GM21447 (cell line): ENCODE data around the gene PIKFYVE.
A peak's percentile ranks its signal among the peaks of the same experiment; 100 is the strongest.
"Not testable (repeated sequence)": the region's sequence is repeated elsewhere in the genome, so short reads cannot be mapped to it uniquely, and the experiment has no call there.

ENCODE experiments used
- ATAC-seq: cut with Tn5 transposase; IDR thresholded peaks from one replicate; pipeline ENCODE4 v1.9.1; 2021; ENCODE audit not compliant: unreplicated experiment

The PIKFYVE gene

DNA sequence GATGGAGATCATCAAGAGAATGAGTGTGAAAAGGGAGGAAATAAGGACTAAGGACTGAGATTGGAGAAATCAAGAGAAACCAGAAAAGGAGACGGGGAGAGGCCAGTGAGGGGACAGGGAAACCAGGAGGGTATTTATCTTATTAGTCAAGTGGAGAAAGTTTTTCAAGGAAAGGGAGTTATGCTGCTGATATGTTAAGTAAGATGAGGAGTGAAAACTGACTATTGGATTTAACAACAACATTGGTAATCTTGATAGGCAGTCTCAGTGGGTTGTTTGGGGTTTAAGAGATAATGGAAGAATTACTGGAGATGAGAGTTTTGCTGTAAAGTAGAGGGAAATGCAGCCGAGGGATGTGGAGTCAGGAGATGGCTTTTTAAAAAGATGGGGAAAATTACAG lies 30.6 kb downstream of the PIKFYVE start:
- no peak for ATAC-seq

DNA sequence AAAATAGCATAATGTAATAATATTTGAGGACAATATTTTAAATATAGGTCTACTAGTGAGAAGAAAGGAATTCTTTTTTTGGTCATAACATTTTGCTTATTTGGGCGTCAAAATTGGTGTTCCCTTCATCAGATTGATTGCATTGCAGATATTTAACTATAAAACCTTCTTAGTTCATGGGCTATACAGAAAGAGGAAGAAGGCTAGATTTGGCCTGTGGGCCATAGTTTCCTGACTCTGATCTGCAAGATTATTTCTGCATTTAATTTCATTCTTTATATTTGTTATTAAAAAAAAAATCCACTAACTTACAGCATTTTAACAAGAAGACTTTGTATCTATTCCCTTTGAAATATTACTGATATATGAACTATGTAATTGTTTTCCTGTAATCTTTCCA lies 31.9 kb downstream of the PIKFYVE start:
- ATAC-seq, result no peak

DNA sequence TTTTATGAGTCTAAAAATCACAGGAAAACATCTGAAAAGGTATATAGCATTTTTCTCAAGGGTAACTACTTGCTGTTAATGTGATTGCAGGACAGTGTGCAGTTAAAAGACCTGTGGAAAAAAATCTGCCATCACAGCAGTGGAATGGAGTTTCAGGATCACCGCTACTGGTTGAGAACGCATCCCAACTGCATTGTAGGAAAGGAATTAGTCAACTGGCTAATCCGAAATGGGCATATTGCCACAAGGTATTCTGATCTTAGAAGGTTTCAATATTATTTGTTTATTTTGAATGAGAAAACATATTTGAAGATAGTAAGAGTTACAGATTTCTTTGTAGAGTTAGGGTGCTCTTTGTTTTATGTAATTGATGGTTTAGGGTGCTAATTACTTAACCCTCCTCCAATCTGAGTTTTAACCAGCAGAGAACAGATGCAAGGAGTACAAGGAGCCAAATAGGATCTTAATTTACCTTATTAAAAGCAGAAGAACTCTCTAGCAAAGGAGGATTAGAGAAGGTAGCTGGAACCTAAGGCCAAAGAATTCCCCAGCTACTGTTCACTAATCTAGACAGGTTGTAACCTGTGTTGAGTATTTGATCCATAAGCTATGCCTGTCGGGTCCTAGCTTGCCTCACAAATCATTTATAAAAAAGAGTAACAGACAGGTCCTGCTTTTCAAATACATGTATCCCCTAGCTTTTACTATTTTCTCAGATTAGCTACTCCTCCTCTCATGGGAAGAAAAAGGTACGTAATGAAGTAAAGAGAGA lies 35.0 kb downstream of the PIKFYVE start:
- ATAC-seq, result no peak

DNA sequence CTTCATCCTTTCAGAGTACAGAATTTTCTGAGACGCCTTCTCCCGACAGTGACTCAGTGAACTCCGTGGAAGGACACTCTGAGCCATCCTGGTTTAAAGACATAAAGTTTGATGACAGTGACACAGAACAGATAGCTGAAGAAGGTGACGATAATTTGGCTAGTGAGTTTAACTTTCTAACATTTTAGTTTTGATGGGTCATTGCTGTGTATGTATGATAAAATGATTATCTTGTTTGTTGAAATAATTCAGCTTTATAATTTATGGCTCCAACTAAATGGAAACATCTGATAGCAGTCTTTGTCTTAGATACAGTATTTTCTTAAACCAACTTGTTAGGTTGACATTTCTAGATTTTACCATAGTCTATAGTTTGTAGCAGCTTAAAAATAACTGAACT lies 38.1 kb downstream of the PIKFYVE start:
- ATAC-seq, result no peak

DNA sequence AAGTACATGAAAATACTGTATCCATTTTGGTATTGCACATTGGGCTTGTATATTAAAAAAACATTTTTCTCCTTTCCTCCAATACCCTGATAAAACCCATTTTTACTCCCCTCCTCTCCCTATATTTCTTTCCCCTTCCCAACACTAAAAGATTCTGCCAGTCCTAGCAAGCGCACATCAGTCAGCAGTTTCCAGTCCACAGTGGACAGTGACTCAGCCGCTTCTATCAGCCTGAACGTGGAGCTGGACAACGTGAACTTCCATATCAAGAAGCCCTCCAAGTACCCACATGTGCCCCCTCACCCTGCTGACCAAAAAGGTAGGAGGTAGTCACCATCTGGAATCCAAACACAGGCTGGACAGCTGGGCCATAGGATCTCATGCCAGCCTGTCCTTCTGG lies 38.6 kb downstream of the PIKFYVE start:
- no peak for ATAC-seq

DNA sequence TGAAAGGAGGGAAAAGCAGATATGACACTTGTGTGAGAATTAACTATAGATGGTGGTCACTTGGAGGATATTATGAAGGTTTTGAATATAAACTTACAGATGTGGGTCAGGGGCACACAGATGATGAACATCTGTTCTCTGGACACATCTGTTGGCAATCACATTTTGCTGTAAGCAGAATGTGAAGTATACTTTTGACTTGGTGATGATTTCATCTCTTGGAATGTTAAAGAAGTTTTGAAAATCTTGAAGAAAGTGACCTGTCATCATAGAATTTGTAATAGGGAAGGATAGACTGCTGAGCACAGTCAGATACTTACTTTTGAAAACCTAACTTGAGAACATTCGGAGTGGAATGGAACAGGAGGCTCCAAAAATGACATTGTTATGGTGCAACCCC lies 40.2 kb downstream of the PIKFYVE start:
- no peak for ATAC-seq

DNA sequence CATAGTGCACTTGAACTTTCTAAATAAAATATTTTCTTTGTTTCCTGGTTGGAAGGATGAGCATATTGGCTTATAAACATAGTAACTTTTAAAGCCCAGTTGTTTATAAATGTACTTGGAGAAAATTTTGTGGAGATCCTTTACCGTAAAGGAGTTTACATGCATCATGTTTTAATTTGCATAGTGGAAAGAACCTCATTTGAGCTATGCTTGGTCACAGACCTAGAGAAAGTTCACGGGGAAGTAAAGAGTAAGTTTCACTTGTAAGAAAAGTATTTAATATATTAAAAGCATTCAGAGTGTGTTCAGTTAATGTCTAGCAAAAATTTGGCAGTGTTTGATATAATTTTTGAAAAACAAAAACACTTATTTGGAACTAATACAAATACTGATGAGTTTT lies 45.3 kb downstream of the PIKFYVE start:
- peak; percentile 59 for ATAC-seq

DNA sequence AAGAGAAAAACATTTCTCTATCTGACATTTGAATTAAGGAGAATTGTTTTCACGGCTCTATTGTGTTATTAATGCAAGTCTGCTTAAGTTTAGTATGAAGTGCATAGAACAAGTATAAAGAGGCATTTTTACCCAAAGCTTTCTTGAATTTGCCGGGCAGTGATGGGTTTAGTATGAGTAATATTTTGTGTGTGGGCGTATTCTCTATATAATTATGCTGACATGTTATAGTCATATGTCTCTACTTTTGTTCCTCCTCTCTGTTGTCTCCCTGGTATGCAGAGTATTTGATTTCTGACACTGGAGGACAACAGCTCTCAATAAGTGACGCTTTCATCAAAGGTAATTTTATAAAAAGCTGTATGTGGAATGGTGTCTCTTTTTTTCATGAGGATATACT lies 45.9 kb downstream of the PIKFYVE start:
- peak; percentile 47 for ATAC-seq

DNA sequence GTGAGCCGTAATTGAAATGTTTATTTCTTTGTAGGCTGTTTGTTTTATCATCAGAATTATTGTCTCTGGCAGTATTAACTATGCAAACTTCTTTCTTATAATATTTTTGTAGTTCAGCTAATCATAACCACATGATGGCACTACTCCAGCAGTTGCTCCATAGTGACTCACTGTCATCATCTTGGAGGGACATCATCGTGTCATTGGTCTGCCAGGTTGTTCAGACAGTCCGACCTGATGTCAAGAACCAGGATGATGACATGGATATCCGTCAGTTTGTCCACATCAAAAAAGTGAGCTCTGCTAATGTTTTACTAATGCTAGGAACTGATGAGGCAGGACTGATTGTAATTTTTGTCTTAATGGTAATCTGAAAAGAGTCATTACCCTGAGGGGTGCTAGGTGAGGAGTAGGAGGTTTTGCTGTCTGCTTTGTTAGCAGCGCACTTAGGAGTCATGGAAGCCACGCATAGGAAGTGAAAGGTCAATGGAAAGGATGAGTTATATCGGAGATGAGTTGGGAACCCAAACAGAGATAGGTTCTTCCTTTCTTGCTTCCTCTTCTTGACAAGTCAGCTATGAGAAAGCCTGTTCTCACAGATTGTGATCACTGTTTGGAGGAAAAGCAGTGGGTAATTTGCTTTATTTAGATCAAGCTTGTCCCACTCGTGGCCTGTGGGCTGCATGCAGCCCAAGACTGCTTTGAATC lies 49.2 kb downstream of the PIKFYVE start:
- ATAC-seq, result peak; percentile 56

DNA sequence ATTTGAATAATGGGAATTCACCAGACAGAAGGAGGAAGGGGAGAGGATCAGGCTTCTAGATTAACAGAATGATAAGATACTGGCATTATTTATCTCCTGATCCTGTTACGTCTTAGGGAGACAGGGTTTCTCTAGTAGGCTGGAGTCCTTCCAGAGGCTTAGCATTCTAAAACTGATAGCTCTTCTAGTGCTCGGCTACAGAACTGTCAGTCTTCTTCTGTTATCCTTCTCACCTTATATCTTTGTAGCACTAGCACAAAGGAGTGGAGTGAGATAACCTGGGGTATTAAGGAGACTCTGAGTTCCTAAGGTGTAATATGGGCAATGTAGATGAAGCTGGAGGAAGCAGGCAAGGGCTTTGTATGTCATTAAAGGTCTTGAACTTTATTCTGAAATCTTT lies 52.1 kb downstream of the PIKFYVE start:
- ATAC-seq, result no peak

DNA sequence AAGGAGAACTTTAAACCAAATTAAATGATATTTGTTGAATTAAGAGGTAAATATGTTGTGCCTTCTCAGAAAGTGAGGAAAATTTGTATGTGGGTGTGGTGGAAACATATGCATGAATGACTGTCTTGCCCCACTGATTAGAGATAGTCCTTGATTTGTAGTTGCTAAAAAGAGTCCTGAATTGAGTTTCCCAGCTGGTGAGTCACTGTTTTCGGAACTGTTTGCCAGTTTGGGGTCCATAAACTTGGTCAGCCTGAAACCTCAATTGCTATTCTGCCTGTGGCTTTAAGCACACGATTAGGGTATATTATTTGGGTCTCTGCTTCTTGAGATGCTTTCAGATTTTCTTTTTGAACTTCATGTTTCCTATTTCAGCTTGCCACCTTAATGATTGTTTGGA lies 53.3 kb downstream of the PIKFYVE start:
- no peak for ATAC-seq

DNA sequence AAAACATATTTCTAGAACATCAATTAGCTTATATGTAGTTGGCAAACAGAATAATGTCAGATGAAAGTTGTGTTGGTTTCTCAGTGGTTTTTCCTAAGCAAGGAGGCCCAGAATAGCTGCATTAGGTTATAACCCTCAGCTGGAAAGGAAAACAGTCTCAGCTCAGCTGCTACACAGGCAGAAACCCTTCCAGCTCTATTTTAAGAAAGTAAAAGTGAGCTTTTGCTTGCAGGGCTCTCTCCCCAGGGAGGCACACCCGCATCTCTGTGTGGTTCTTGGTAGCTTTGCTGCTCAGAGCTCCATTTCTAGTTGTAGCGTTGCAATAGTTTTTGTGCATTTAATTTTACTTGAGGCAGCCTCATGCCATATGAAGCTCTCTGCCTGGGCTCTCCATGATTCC lies 54.6 kb downstream of the PIKFYVE start:
- ATAC-seq, result peak; percentile 96

DNA sequence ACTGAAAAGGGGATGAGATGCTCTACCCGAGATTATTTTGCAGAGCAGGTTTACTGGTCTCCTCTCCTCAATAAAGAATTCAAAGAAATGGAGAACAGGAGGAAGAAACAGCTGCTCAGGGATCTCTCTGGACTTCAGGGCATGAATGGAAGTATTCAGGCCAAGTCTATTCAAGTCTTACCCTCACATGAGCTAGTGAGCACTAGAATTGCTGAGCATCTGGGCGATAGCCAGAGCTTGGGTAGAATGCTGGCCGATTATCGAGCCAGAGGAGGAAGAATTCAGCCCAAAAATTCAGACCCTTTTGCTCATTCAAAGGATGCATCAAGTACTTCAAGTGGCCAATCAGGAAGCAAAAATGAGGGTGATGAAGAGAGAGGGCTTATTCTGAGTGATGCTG lies 60.0 kb downstream of the PIKFYVE start:
- no peak for ATAC-seq

DNA sequence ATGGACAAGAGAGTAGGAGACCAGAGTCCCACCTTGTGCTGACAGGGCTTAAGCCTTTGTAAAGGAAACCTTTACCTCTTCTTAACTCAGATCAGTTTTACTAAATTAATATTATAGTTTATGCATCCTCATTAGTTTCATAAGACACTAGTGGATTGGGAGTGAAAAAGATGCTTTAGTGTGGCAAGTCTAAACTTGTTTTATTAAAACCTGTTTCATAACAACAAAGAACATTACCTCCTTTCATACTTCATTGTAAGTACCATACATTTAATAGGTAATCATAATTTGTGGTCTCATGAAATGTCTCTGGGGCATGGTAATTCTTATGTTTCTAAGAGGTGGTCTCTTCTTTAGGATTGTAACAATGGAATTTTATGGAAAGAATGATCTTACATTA lies 63.4 kb downstream of the PIKFYVE start:
- ATAC-seq, result no peak

DNA sequence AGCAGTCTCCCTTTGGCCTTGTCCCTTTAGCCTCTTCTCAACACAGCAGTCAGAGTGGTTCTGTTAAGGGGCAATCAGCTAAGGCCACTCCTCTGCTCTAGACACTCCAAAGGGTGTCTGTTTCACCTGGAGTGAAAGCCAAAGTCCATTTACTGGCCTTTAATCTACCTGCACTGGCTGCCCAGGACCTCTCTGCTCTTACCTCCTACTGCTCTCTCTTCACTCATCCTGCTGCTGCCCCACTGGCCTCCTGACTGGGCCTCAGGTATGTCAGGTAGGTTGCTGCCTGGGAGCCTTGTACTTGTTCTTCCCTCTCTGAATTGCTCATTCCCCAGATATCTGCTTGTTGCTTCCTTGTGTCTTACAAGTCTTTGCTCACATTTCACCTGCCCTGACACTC lies 68.2 kb downstream of the PIKFYVE start:
- no peak for ATAC-seq

DNA sequence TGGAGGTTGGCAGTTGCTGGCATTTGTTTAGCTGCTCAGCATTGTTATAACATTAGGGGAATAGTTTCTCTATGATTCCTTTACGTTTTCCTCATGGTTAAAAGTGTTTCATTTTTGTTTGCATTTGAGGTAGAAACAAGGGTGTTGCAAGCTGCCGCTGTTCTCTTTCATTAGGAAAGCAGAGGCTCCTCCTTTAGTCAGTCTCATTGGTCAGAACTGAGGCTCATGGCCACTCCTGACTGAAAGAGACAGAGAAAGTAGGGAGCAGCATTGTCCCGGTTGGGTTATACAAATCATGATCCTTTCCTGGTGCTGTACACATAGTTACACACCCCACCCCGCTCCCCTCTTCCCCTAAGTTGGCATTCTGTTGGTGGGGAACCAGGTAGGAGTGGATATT lies 80.7 kb downstream of the PIKFYVE start:
- no peak for ATAC-seq

DNA sequence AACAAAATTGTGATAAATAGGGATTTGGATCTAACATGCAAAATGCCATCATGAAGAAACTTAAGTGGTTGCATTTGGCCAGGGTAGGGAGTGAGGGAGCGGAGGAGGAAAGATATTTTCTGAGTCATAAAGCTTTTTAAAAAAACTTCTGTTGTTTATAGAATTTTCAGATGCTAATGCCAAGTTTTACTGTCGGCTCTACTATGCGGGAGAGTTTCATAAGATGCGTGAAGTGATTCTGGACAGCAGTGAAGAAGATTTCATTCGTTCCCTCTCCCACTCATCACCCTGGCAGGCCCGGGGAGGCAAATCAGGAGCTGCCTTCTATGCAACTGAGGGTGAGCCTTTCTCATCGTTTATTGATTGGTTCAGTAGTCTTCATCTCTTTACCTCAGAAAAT lies 84.6 kb downstream of the PIKFYVE start:
- ATAC-seq, result no peak

DNA sequence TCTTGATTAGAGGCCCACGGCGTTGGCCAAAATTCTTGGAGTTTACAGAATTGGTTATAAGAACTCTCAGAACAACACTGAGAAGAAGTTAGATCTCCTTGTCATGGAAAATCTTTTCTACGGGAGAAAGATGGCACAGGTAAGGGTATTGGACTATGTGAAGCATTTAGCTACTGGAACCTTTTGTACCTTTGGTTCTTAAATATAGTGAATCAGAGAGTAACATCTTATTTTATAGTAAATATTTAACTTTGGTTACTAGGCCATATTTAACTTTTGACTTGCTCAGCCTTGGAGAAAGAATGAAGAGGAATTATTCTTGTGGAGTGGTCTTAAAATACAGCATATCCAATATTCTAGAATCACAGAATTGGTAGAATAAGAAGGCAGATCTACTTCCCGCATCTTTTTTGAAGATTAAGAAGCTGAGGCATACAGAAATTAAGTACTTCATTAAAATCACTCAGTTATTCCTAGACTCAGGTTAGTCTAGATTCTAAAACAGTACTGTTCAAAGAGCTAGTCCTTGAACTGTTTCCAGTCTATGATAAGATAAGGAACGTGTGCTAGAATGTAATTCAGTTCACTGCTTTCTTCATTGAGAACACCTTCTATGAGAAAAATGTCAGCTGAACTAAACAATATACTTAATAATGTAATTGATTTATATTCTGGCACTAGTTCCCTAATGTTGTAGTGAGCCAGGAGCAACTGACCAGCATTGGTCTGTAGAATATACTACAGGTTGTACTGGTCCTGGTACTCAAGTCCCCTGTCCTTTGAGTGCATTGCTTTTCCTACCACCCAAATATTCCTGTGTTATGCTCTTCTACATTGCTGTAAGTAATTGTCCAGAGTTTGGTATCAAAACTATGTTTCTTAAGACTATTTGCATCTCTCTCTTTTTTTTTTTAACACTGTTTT lies 86.9 kb downstream of the PIKFYVE start:
- ATAC-seq, result no peak

DNA sequence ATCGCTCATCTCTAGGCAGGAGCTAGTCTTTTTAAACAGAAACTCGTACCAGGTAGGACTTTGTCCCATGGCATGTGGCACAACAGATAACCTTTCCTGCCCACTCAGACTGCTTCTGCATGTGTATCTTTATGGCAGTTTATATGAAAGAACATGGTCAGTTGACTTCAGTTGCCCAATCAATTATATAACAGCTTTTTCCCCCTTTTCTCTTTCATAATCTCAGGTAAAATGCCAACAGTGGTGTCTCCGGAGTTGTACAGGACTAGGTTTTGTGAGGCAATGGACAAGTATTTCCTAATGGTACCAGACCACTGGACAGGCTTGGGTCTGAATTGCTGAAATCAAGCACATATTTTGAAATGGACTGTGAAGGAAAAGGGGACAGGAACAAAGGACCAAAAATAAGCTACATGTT lies 88.9 kb downstream of the PIKFYVE start:
- no peak for ATAC-seq

DNA sequence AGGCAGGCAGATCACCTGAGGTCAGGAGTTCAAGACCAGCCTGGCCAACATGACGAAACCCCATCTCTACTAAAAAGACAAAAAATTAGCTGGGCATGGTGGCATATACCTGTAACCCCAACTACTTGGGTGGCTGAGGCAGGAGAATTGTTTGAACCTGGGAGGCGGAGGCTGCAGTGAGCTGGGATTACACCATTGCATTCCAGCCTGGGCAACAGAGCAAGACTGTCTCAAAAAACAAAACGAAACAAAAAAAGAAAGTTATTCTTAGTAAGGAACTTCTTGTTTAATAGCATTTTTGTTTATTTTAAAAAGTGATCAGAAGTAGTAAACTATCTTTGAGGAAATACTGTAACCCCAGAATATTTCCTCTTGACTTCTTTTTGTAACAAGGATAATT lies 90.4 kb downstream of the PIKFYVE start:
- not testable (repeated sequence) for ATAC-seq

DNA sequence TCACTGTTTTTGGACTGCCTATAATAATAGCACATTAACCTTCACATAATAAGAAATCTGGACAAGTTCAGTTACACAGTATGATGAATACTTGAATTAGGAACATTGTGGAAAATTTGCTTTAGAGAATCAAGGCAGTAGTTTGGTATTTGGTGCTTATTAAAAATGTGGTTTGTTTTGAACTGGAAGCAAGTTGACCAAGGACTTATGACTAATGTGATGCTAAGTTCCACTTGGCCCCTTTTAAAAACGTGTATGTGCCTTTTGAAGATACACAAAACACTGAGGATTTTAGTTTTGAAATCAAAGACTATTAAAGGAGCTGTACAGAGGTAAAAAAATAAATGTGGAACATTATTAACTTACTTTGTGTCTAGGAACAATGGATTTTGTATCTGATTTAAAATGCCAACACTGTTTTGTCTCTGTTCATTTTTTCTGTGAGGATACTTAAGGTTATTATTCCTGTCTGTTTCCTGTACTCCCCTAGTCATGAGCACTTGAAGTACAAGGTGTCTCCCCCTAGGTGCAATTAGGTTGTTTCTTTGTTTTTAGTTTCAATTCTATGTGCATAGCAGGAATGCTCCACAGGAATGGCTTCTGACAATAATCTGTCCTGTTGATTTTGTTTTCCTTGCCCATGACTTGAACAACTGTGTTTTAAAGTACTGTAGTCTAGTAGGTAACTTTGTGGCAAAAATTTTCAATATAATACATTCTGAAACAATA lies 91.0 kb downstream of the PIKFYVE start:
- no peak for ATAC-seq
